IMR-90 (cell line): ENCODE measurements around the gene ADCY2.

Source experiments
- BHLHE40 ChIP-seq: fragments of 150-350 bp; IDR thresholded peaks from 2 replicates; pipeline ENCODE4 v1.6.1; 2016; ENCODE audit warnings: mild to moderate bottlenecking, low read depth, low read length
- CEBPB ChIP-seq: IDR thresholded peaks from 2 replicates; pipeline ENCODE4 v1.6.1; 2012; ENCODE audit warnings: low read depth, low read length, improper control_type of control experiment
- MAFK ChIP-seq: IDR thresholded peaks from 2 replicates; pipeline ENCODE4 v1.6.1; 2012; ENCODE audit warnings: low read depth, low read length, improper control_type of control experiment
- MAZ ChIP-seq: IDR thresholded peaks from 2 replicates; pipeline ENCODE4 v1.6.1; 2012; ENCODE audit warnings: low read depth, mild to moderate bottlenecking, low read length, improper control_type of control experiment, moderate library complexity, borderline replicate concordance
- MXI1 ChIP-seq: IDR thresholded peaks from 2 replicates; pipeline ENCODE4 v1.6.1; 2012; ENCODE audit warnings: low read depth, mild to moderate bottlenecking, low read length, moderate library complexity, borderline replicate concordance
- NFE2L2 ChIP-seq: fragments of 150-350 bp; IDR thresholded peaks from 2 replicates; pipeline ENCODE4 v1.6.1; 2016; ENCODE audit warnings: low read depth, mild to moderate bottlenecking, low read length
- POLR2A ChIP-seq: IDR thresholded peaks from 2 replicates; pipeline ENCODE4 v1.6.1; 2012; ENCODE audit warnings: mild to moderate bottlenecking, low read depth, low read length
- RAD21 ChIP-seq: IDR thresholded peaks from 2 replicates; pipeline ENCODE4 v1.6.1; 2012; ENCODE audit warnings: low read length, improper control_type of control experiment
- RCOR1 ChIP-seq: IDR thresholded peaks from 2 replicates; pipeline ENCODE4 v1.6.1; 2012; ENCODE audit warnings: mild to moderate bottlenecking, low read length, improper control_type of control experiment; ENCODE audit not compliant: insufficient replicate concordance
- RFX5 ChIP-seq: IDR thresholded peaks from 2 replicates; pipeline ENCODE4 v1.8.0; 2012; ENCODE audit warnings: low read depth, mild to moderate bottlenecking, low read length, moderate library complexity
- SMC3 ChIP-seq: fragments of 150-350 bp; IDR thresholded peaks from 2 replicates; pipeline ENCODE4 v1.6.1; 2016; ENCODE audit warnings: low read depth, mild to moderate bottlenecking, antibody characterized with exemption, low read length, moderate library complexity
- USF2 ChIP-seq: fragments of 150-350 bp; IDR thresholded peaks from 2 replicates; pipeline ENCODE4 v1.6.1; 2017; ENCODE audit warnings: mild to moderate bottlenecking, antibody characterized with exemption, low read length, low read depth
- TF ChIP-seq, protein P1 (sequence below): conservative IDR thresholded peaks from 2 replicates; pipeline ENCODE4 v1.5.1; 2012; ENCODE audit warnings: mild to moderate bottlenecking, low read depth, low read length, improper control_type of control experiment
- TF ChIP-seq, protein P2 (sequence below): fragments of 150-350 bp; IDR thresholded peaks from 2 replicates; pipeline ENCODE4 v1.6.1; 2016; ENCODE audit warnings: low read depth, mild to moderate bottlenecking, low read length, moderate library complexity, borderline replicate concordance

- TF ChIP-seq, protein P1, sequence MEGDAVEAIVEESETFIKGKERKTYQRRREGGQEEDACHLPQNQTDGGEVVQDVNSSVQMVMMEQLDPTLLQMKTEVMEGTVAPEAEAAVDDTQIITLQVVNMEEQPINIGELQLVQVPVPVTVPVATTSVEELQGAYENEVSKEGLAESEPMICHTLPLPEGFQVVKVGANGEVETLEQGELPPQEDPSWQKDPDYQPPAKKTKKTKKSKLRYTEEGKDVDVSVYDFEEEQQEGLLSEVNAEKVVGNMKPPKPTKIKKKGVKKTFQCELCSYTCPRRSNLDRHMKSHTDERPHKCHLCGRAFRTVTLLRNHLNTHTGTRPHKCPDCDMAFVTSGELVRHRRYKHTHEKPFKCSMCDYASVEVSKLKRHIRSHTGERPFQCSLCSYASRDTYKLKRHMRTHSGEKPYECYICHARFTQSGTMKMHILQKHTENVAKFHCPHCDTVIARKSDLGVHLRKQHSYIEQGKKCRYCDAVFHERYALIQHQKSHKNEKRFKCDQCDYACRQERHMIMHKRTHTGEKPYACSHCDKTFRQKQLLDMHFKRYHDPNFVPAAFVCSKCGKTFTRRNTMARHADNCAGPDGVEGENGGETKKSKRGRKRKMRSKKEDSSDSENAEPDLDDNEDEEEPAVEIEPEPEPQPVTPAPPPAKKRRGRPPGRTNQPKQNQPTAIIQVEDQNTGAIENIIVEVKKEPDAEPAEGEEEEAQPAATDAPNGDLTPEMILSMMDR: no peak
- TF ChIP-seq RAD21: no peak
- no peak for TF ChIP-seq BHLHE40
- TF ChIP-seq POLR2A: no peak
- TF ChIP-seq MAFK: no peak
- TF ChIP-seq RFX5: no peak
- TF ChIP-seq, protein P2, sequence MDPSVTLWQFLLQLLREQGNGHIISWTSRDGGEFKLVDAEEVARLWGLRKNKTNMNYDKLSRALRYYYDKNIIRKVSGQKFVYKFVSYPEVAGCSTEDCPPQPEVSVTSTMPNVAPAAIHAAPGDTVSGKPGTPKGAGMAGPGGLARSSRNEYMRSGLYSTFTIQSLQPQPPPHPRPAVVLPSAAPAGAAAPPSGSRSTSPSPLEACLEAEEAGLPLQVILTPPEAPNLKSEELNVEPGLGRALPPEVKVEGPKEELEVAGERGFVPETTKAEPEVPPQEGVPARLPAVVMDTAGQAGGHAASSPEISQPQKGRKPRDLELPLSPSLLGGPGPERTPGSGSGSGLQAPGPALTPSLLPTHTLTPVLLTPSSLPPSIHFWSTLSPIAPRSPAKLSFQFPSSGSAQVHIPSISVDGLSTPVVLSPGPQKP: no peak
- no peak for TF ChIP-seq RCOR1
- no peak for TF ChIP-seq MXI1
- TF ChIP-seq SMC3: no peak
- TF ChIP-seq NFE2L2: no peak
- TF ChIP-seq USF2: no peak
- no peak for TF ChIP-seq MAZ
- no peak for TF ChIP-seq CEBPB
These were observed 309.8 kb downstream of the ADCY2 start for GRCh38 chr5:7705736-7706135.
